ENCODE measurements around the gene NCOA3.

GRCh38 chr20:47534405-47534804 is 32.7 kb downstream of the NCOA3 start:
- no peak for TF ChIP-seq CTCF (IDR thresholded peaks at IDR 0.05; ENCODE audit: low read length)
- no peak for TF ChIP-seq EZH2 (IDR thresholded peaks at IDR 0.05; ENCODE audit: borderline replicate concordance, low read length)

Data from OCI-LY1 (cell line).